CD4-positive, alpha-beta T cell treated with Interferon gamma for 1 hour (primary cell): ENCODE measurements around the gene INCENP.
"Not testable (repeated sequence)": the region's sequence is repeated elsewhere in the genome, so short reads cannot be mapped to it uniquely, and the experiment has no call there.

Experiments used
- DNase-seq: peaks from one replicate; pipeline ENCODE4 v3.0.0-alpha.2; 2020

The INCENP gene

GRCh38 chr11:62172294-62172693 is 48.5 kb downstream of the INCENP start:
- DNase-seq = no peak

GRCh38 chr11:62176766-62177165 is 53.0 kb downstream of the INCENP start:
- no peak for DNase-seq

- DNase-seq = no peak
Measured at GRCh38 chr11:62179995-62180394, 56.2 kb downstream of the INCENP start.

- no peak for DNase-seq
Measured at GRCh38 chr11:62181097-62181496, 57.3 kb downstream of the INCENP start.

GRCh38 chr11:62182147-62182891 is 58.5 kb downstream of the INCENP start:
- no peak for DNase-seq

GRCh38 chr11:62186195-62186594 is 62.4 kb downstream of the INCENP start:
- DNase-seq = no peak

GRCh38 chr11:62190011-62190410 is 66.2 kb downstream of the INCENP start, which contains the start of gene SCGB1D1:
Gene SCGB1D1 (plus strand): TSS chr11:62190216. CDS start chr11:62190285, 69 bp downstream.
- no peak for DNase-seq

- DNase-seq = no peak
Measured at GRCh38 chr11:62193952-62194351, 70.1 kb downstream of the INCENP start.

- DNase-seq = not testable (repeated sequence)
Measured at GRCh38 chr11:62195010-62195409, 71.2 kb downstream of the INCENP start.

- no peak for DNase-seq
Measured at GRCh38 chr11:62195945-62196344, 72.1 kb downstream of the INCENP start.

- not testable (repeated sequence) for DNase-seq
Measured at GRCh38 chr11:62197400-62197799, 73.6 kb downstream of the INCENP start.

- no peak for DNase-seq
Measured at GRCh38 chr11:62201376-62201775, 77.6 kb downstream of the INCENP start.
